ENCODE measurements around the gene RAP1B. TPM values are rescaled to one million over a fixed set of nuclear protein-coding genes. Genes with fewer than 3 reads are reported as not detected.
A peak's percentile ranks its signal among the peaks of the same experiment; 100 is the strongest.

The RAP1B gene
- total RNA-seq, 1 donor from 2014 or later = 193 TPM

- DNase-seq = no peak
- intact Hi-C loops (cut with DNase I) = no loop called here
- no peaks in the 10 kb centered on the region for H3K27me3 ChIP-seq (ENCODE audit: low read depth)
- no peaks in the 10 kb centered on the region for H3K9me3 ChIP-seq
- H3K4me3 ChIP-seq = no peak overlapping the region
- peak in 1 of 2 donors; percentile 9 for ATAC-seq
- no peak for TF ChIP-seq CTCF (IDR thresholded peaks at IDR 0.05)
- no peaks in the 10 kb centered on the region for H3K36me3 ChIP-seq
- peaks cover 72% of the 10 kb centered on the region for H3K4me1 ChIP-seq
- no peak overlapping the region for H3K27ac ChIP-seq
Observed at GRCh38 chr12:68639396-68639767, 28.7 kb downstream of the RAP1B start.

DNA sequence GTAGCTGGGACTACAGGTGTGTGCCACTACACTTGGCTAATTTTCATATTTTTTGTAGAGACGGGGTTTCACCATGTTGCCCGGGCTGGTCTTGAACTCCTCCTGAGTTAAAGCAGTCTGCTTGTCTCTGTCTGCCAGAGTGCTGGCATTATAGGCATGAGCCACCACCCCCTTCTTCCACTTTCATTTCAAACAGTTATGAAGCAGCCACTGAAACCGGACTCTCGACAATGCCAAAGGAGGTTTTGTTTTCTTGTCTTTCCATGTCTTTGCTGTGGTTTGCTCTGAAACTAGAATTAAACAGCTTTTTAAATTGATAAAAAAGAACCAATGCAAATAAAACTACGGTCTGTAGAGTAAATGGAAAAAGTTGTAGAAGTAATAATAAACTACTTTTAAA, 30.4 kb downstream of the RAP1B start:
- DNase-seq = no peak
- no peaks in the 10 kb centered on the region for H3K36me3 ChIP-seq
- TF ChIP-seq CTCF (IDR thresholded peaks at IDR 0.05) = no peak
- H3K4me1 ChIP-seq = peaks cover 61% of the 10 kb centered on the region
- intact Hi-C loops (cut with DNase I) = no loop called here
- no peaks in the 10 kb centered on the region for H3K27me3 ChIP-seq (ENCODE audit: low read depth)
- no peak overlapping the region for H3K27ac ChIP-seq
- no peak overlapping the region for H3K4me3 ChIP-seq
- peak; percentile 53 to 57 for ATAC-seq
- no peaks in the 10 kb centered on the region for H3K9me3 ChIP-seq

GRCh38 chr12:68646484-68646883, 35.8 kb downstream of the RAP1B start:
- Histone ChIP-seq H3K9me3 (no peaks in the 10 kb centered on the region), H3K27me3 (ENCODE audit: low read depth) (no peaks in the 10 kb centered on the region), H3K4me1 (peaks cover 48% of the 10 kb centered on the region), H3K36me3 (peaks cover 27% of the 10 kb centered on the region), H3K27ac (no peak overlapping the region), H3K4me3 (no peak overlapping the region)
- no peak for TF ChIP-seq CTCF (IDR thresholded peaks at IDR 0.05)
- DNase-seq (no peak), ATAC-seq (no peak)
- intact Hi-C loops (cut with DNase I) = no loop called here

- TF ChIP-seq CTCF (IDR thresholded peaks at IDR 0.05) = no peak
- Histone ChIP-seq H3K27ac (no peak overlapping the region), H3K4me3 (no peak overlapping the region), H3K4me1 (peaks cover 38% of the 10 kb centered on the region), H3K27me3 (ENCODE audit: low read depth) (no peaks in the 10 kb centered on the region), H3K9me3 (no peaks in the 10 kb centered on the region), H3K36me3 (peaks cover 37% of the 10 kb centered on the region)
- DNase-seq (no peak), ATAC-seq (no peak)
- intact Hi-C loops (cut with DNase I) = no loop called here
Observed at GRCh38 chr12:68647507-68647906, 36.8 kb downstream of the RAP1B start.

- no peak for DNase-seq
Observed at GRCh38 chr12:68648179-68648578, 37.5 kb downstream of the RAP1B start.

More at GRCh38 chr12:68648179-68648578, 37.5 kb downstream of the RAP1B start:
- Histone ChIP-seq H3K4me1 (peaks cover 33% of the 10 kb centered on the region), H3K4me3 (no peak overlapping the region), H3K27ac (no peak overlapping the region), H3K27me3 (ENCODE audit: low read depth) (no peaks in the 10 kb centered on the region), H3K9me3 (no peaks in the 10 kb centered on the region), H3K36me3 (peaks cover 44% of the 10 kb centered on the region)
- no peak for TF ChIP-seq CTCF (IDR thresholded peaks at IDR 0.05)
- intact Hi-C loops (cut with DNase I) = no loop called here
- no peak for ATAC-seq
